Hepatocyte (in vitro differentiated cells): ENCODE results near the gene B4GALT7. TPM values are rescaled to one million over a fixed set of nuclear protein-coding genes. Genes with fewer than 3 reads are reported as not detected.
A peak's percentile ranks its signal among the peaks of the same experiment; 100 is the strongest.

ENCODE experiments used
- DNase-seq: peaks from one replicate; pipeline ENCODE4 v3.0.0-alpha.2; 2016; ENCODE audit warnings: low spot score
- H2AFZ ChIP-seq: fragments of 200-600 bp; sonication (generic); 2 replicates; pipeline ENCODE4 v1.6.0; 2016; ENCODE audit warnings: antibody characterized with exemption, mild to moderate bottlenecking
- H3K27ac ChIP-seq: fragments of 200-600 bp; sonication (generic); 2 replicates; pipeline ENCODE4 v1.5.1; 2016; ENCODE audit warnings: mild to moderate bottlenecking
- H3K27me3 ChIP-seq: fragments of 200-600 bp; sonication (generic); 2 replicates; pipeline ENCODE4 v1.6.1; 2016
- H3K36me3 ChIP-seq: fragments of 200-600 bp; sonication (generic); replicated peaks from 2 replicates; pipeline ENCODE4 v1.5.1; 2016; ENCODE audit warnings: low read depth; ENCODE audit not compliant: insufficient read depth
- H3K4me1 ChIP-seq: fragments of 200-600 bp; sonication (generic); 2 replicates; pipeline ENCODE4 v1.5.1; 2016; ENCODE audit warnings: mild to moderate bottlenecking, moderate library complexity; ENCODE audit not compliant: insufficient read depth
- H3K4me2 ChIP-seq: fragments of 200-600 bp; sonication (generic); 2 replicates; pipeline ENCODE4 v1.6.0; 2016
- H3K4me3 ChIP-seq: fragments of 200-600 bp; sonication (generic); 2 replicates; pipeline ENCODE4 v1.5.1; 2016; ENCODE audit warnings: mild to moderate bottlenecking
- H3K79me2 ChIP-seq: fragments of 200-600 bp; sonication (generic); 2 replicates; pipeline ENCODE4 v1.6.0; 2017; ENCODE audit warnings: mild to moderate bottlenecking
- H3K9me2 ChIP-seq: fragments of 200-600 bp; sonication (generic); replicated peaks from 2 replicates; pipeline ENCODE4 v1.6.0; 2017; ENCODE audit warnings: mild to moderate bottlenecking; ENCODE audit not compliant: insufficient read depth
- H3K9me3 ChIP-seq: fragments of 200-600 bp; sonication (generic); 2 replicates; pipeline ENCODE4 v1.5.1; 2016; ENCODE audit warnings: low read depth, mild to moderate bottlenecking
- H4K20me1 ChIP-seq: fragments of 200-600 bp; sonication (generic); 2 replicates; pipeline ENCODE4 v1.6.0; 2016; ENCODE audit warnings: mild to moderate bottlenecking; ENCODE audit not compliant: insufficient read depth, poor library complexity, severe bottlenecking
- CTCF ChIP-seq: fragments of 200-600 bp; sonication (generic); IDR thresholded peaks from 2 replicates; pipeline ENCODE4 v1.5.1; 2016; ENCODE audit warnings: antibody characterized with exemption, mild to moderate bottlenecking; ENCODE audit not compliant: poor library complexity
- EZH2 ChIP-seq: fragments of 200-600 bp; sonication (generic); IDR thresholded peaks from 2 replicates; pipeline ENCODE4 v1.6.1; 2016; ENCODE audit warnings: antibody characterized with exemption, mild to moderate bottlenecking, borderline replicate concordance
- EZH2phosphoT487 ChIP-seq: fragments of 200-600 bp; sonication (generic); IDR thresholded peaks from one replicate; pipeline ENCODE4 v1.6.1; 2018; ENCODE audit warnings: antibody characterized with exemption, mild to moderate bottlenecking, low read depth, moderate library complexity; ENCODE audit not compliant: unreplicated experiment, severe bottlenecking
- WGBS: methylation state at CpG from one replicate; pipeline ENCODE4 v1.1.6; 2016; ENCODE audit warnings: low lambda C conversion rate; ENCODE audit errors: missing lambda C conversion rate; 5-methylcytosine and 5-hydroxymethylcytosine counted together
- polyA plus RNA-seq: library from polyadenylated mRNA; unstranded; fragments of >200 nt; fragmentation: Nextera tagmentation; extraction: Ambion mirVana; gene quantifications from 2 replicates; pipeline ENCODE4 v1.2.1, GENCODE V29; 2016
- total RNA-seq: library from RNA; depleted of rRNA; stranded (reverse); fragments of >200 nt; gene quantifications from 2 replicates; pipeline ENCODE4 v1.2.3, GENCODE V29; 2014

The B4GALT7 gene
- total and polyA plus RNA-seq, 2 experiments from 2014 or later: 28.5 to 60.7 TPM

- H3K9me3 ChIP-seq: no peaks in the 10 kb centered on the region
- H4K20me1 ChIP-seq: no peaks in the 10 kb centered on the region
- 33% methylated on average over 13 of the region's 13 CpGs for WGBS
- TF ChIP-seq CTCF (no peak), EZH2phosphoT487 (no peak), EZH2 (no peak)
- peak overlapping the region; percentile 32 for H3K4me2 ChIP-seq
- peaks cover 14% of the 10 kb centered on the region for H3K79me2 ChIP-seq
- H3K4me3 ChIP-seq: no peak overlapping the region
- H3K9me2 ChIP-seq: no peaks in the 10 kb centered on the region
- DNase-seq: peak; percentile 52
- H3K36me3 ChIP-seq: no peaks in the 10 kb centered on the region
- H2AFZ ChIP-seq: no peak overlapping the region
- peaks cover 11% of the 10 kb centered on the region for H3K4me1 ChIP-seq
- H3K27ac ChIP-seq: peak overlapping the region; percentile 80
- H3K27me3 ChIP-seq: no peaks in the 10 kb centered on the region
Observed at GRCh38 chr5:177588413-177588909, 11.5 kb upstream of the B4GALT7 start.

GRCh38 chr5:177590406-177590805 is 9.5 kb upstream of the B4GALT7 start:
- WGBS: 71% methylated on average over 1 of the region's 1 CpG
- Histone ChIP-seq H3K4me1 (peaks cover 11% of the 10 kb centered on the region), H3K4me3 (no peak overlapping the region), H3K36me3 (no peaks in the 10 kb centered on the region), H4K20me1 (no peaks in the 10 kb centered on the region), H3K4me2 (no peak overlapping the region), H3K27ac (no peak overlapping the region), H2AFZ (no peak overlapping the region), H3K79me2 (peaks cover 18% of the 10 kb centered on the region), H3K27me3 (no peaks in the 10 kb centered on the region), H3K9me3 (no peaks in the 10 kb centered on the region), H3K9me2 (no peaks in the 10 kb centered on the region)
- DNase-seq: no peak
- TF ChIP-seq CTCF (no peak), EZH2 (no peak), EZH2phosphoT487 (no peak)

- Histone ChIP-seq H3K27me3 (no peaks in the 10 kb centered on the region), H3K4me2 (peak overlapping the region; percentile 78)
- no peak for TF ChIP-seq CTCF
- TF ChIP-seq EZH2phosphoT487: no peak
- TF ChIP-seq EZH2: no peak
Observed at GRCh38 chr5:177591690-177592009, 8.3 kb upstream of the B4GALT7 start.

More at GRCh38 chr5:177591690-177592009, 8.3 kb upstream of the B4GALT7 start:
- no peaks in the 10 kb centered on the region for H4K20me1 ChIP-seq
- H3K4me1 ChIP-seq: peaks cover 11% of the 10 kb centered on the region
- no peak overlapping the region for H3K4me3 ChIP-seq
- 27% methylated on average over 8 of the region's 8 CpGs for WGBS
- H3K79me2 ChIP-seq: peaks cover 18% of the 10 kb centered on the region
- H2AFZ ChIP-seq: peak overlapping the region; percentile 72
- no peak overlapping the region for H3K27ac ChIP-seq
- no peak for DNase-seq
- H3K9me2 ChIP-seq: no peaks in the 10 kb centered on the region
- no peaks in the 10 kb centered on the region for H3K9me3 ChIP-seq
- no peaks in the 10 kb centered on the region for H3K36me3 ChIP-seq
